ENCODE measurements around the gene PRKG2. TPM values are rescaled to one million over a fixed set of nuclear protein-coding genes. Genes with fewer than 3 reads are reported as not detected.

PRKG2 gene
- total and polyA plus RNA-seq, 4 donors = 0.03 to 0.14 (median 0.08) TPM; not detected in 1

DNA sequence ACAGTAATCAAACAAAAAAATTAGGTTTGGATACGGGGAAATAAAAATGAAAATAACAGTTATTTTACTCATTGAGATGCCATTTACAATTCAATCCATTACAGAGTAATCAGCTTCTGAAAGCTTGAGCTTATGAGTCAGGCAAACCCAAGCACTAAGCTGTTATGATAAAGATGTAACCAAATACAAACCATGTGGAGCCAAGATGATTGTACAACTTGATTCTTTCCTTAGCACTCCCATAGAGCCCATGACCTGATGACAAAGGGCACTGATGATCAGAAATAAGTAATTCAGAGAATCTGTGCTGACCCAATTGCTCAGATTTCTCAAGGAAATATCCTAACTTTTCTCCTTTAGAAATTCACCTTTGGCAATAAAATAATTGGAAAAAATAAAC is 40.5 kb upstream of the PRKG2 start:
- Histone ChIP-seq H3K36me3 (ENCODE audit: control insufficient read depth in 4 of 4, insufficient read depth in 3 of 4, low read depth in 1 of 4, low read length in 3 of 4) (no peaks in the 10 kb centered on the region), H3K4me3 (ENCODE audit: low read depth in 1 of 3, low read length in 3 of 3) (no peak overlapping the region), H3K9ac (ENCODE audit: low read depth in 1 of 2, low read length in 2 of 2) (no peak overlapping the region), H3K27me3 (ENCODE audit: control insufficient read depth in 4 of 4, insufficient read depth in 4 of 4, low read length in 3 of 4) (peaks cover 0 to 3% (median 0%) of the 10 kb centered on the region in 4 donors), H3K27ac (ENCODE audit: low read depth in 1 of 2, low read length in 2 of 2) (no peak overlapping the region), H3K4me1 (ENCODE audit: control insufficient read depth in 4 of 4, insufficient read depth in 4 of 4, low read length in 3 of 4) (no peaks in the 10 kb centered on the region), H3K9me3 (ENCODE audit: control insufficient read depth in 4 of 4, low read length in 3 of 4) (no peaks in the 10 kb centered on the region)
- DNase-seq (ENCODE audit: low spot score) = no peak
- 79% methylated on average over 1 of the region's 1 CpG for WGBS
- TF ChIP-seq RAD21 (IDR thresholded peaks at IDR 0.05) (no peak), HNF4A (conservative IDR thresholded peaks at IDR 0.05) (no peak), YY1 (IDR thresholded peaks at IDR 0.05) (no peak), FOXA2 (IDR thresholded peaks at IDR 0.05) (no peak), NR2F2 (IDR thresholded peaks at IDR 0.05) (no peak), JUND (IDR thresholded peaks at IDR 0.05) (no peak), RXRA (IDR thresholded peaks at IDR 0.05) (no peak), SP1 (IDR thresholded peaks at IDR 0.05) (no peak), GABPA (IDR thresholded peaks at IDR 0.05 in 1 of 2, conservative IDR thresholded peaks at IDR 0.05 in 1 of 2) (no peak), FOXA1 (IDR thresholded peaks at IDR 0.05) (no peak), TAF1 (conservative IDR thresholded peaks at IDR 0.05) (no peak), EGR1 (IDR thresholded peaks at IDR 0.05; ENCODE audit: low read depth in 2 of 2) (no peak)
- TF ChIP-seq, protein P1, sequence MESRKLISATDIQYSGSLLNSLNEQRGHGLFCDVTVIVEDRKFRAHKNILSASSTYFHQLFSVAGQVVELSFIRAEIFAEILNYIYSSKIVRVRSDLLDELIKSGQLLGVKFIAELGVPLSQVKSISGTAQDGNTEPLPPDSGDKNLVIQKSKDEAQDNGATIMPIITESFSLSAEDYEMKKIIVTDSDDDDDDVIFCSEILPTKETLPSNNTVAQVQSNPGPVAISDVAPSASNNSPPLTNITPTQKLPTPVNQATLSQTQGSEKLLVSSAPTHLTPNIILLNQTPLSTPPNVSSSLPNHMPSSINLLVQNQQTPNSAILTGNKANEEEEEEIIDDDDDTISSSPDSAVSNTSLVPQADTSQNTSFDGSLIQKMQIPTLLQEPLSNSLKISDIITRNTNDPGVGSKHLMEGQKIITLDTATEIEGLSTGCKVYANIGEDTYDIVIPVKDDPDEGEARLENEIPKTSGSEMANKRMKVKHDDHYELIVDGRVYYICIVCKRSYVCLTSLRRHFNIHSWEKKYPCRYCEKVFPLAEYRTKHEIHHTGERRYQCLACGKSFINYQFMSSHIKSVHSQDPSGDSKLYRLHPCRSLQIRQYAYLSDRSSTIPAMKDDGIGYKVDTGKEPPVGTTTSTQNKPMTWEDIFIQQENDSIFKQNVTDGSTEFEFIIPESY (IDR thresholded peaks at IDR 0.05) = no peak
- TF ChIP-seq, protein P2, sequence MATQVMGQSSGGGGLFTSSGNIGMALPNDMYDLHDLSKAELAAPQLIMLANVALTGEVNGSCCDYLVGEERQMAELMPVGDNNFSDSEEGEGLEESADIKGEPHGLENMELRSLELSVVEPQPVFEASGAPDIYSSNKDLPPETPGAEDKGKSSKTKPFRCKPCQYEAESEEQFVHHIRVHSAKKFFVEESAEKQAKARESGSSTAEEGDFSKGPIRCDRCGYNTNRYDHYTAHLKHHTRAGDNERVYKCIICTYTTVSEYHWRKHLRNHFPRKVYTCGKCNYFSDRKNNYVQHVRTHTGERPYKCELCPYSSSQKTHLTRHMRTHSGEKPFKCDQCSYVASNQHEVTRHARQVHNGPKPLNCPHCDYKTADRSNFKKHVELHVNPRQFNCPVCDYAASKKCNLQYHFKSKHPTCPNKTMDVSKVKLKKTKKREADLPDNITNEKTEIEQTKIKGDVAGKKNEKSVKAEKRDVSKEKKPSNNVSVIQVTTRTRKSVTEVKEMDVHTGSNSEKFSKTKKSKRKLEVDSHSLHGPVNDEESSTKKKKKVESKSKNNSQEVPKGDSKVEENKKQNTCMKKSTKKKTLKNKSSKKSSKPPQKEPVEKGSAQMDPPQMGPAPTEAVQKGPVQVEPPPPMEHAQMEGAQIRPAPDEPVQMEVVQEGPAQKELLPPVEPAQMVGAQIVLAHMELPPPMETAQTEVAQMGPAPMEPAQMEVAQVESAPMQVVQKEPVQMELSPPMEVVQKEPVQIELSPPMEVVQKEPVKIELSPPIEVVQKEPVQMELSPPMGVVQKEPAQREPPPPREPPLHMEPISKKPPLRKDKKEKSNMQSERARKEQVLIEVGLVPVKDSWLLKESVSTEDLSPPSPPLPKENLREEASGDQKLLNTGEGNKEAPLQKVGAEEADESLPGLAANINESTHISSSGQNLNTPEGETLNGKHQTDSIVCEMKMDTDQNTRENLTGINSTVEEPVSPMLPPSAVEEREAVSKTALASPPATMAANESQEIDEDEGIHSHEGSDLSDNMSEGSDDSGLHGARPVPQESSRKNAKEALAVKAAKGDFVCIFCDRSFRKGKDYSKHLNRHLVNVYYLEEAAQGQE (IDR thresholded peaks at IDR 0.05) = no peak
- TF ChIP-seq, protein P3, sequence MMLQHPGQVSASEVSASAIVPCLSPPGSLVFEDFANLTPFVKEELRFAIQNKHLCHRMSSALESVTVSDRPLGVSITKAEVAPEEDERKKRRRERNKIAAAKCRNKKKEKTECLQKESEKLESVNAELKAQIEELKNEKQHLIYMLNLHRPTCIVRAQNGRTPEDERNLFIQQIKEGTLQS (IDR thresholded peaks at IDR 0.05) = no peak
- TF ChIP-seq, protein P4, sequence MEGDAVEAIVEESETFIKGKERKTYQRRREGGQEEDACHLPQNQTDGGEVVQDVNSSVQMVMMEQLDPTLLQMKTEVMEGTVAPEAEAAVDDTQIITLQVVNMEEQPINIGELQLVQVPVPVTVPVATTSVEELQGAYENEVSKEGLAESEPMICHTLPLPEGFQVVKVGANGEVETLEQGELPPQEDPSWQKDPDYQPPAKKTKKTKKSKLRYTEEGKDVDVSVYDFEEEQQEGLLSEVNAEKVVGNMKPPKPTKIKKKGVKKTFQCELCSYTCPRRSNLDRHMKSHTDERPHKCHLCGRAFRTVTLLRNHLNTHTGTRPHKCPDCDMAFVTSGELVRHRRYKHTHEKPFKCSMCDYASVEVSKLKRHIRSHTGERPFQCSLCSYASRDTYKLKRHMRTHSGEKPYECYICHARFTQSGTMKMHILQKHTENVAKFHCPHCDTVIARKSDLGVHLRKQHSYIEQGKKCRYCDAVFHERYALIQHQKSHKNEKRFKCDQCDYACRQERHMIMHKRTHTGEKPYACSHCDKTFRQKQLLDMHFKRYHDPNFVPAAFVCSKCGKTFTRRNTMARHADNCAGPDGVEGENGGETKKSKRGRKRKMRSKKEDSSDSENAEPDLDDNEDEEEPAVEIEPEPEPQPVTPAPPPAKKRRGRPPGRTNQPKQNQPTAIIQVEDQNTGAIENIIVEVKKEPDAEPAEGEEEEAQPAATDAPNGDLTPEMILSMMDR (IDR thresholded peaks at IDR 0.05; ENCODE audit: low read depth, low read length, missing input control) = no peak

DNA sequence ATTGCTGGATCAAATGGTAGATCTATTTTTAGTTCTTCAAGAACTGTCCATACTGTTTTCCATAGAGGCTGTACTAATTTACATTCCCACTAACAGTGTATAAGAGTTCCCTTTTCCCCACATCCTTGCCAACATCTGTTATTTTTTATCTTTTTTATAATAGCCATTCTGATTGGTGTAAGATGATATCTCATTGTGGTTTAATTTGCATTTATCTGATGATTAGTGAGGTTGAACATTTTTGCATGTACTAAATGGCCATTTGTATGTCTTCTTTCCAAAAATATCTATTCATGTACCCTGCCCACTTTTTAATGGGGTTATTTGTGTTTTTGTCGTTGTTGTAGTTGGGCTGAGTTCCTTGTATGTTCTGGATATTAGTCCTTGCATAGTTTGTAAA is 35.4 kb upstream of the PRKG2 start:
- Histone ChIP-seq H3K27me3 (ENCODE audit: control insufficient read depth in 4 of 4, insufficient read depth in 4 of 4, low read length in 3 of 4) (peaks cover 0 to 3% (median 0%) of the 10 kb centered on the region in 4 donors), H3K9ac (ENCODE audit: low read depth in 1 of 2, low read length in 2 of 2) (no peak overlapping the region), H3K27ac (ENCODE audit: low read depth in 1 of 2, low read length in 2 of 2) (no peak overlapping the region), H3K36me3 (ENCODE audit: control insufficient read depth in 4 of 4, insufficient read depth in 3 of 4, low read depth in 1 of 4, low read length in 3 of 4) (no peaks in the 10 kb centered on the region), H3K9me3 (ENCODE audit: control insufficient read depth in 4 of 4, low read length in 3 of 4) (no peaks in the 10 kb centered on the region), H3K4me1 (ENCODE audit: control insufficient read depth in 4 of 4, insufficient read depth in 4 of 4, low read length in 3 of 4) (no peaks in the 10 kb centered on the region), H3K4me3 (ENCODE audit: low read depth in 1 of 3, low read length in 3 of 3) (no peak overlapping the region)
- no peak for DNase-seq (ENCODE audit: low spot score)
- TF ChIP-seq FOXA2 (IDR thresholded peaks at IDR 0.05) = no peak
- WGBS = 88% methylated on average over 1 of the region's 1 CpG
